ENCODE measurements around the gene STON1.

The STON1 gene, protein sequence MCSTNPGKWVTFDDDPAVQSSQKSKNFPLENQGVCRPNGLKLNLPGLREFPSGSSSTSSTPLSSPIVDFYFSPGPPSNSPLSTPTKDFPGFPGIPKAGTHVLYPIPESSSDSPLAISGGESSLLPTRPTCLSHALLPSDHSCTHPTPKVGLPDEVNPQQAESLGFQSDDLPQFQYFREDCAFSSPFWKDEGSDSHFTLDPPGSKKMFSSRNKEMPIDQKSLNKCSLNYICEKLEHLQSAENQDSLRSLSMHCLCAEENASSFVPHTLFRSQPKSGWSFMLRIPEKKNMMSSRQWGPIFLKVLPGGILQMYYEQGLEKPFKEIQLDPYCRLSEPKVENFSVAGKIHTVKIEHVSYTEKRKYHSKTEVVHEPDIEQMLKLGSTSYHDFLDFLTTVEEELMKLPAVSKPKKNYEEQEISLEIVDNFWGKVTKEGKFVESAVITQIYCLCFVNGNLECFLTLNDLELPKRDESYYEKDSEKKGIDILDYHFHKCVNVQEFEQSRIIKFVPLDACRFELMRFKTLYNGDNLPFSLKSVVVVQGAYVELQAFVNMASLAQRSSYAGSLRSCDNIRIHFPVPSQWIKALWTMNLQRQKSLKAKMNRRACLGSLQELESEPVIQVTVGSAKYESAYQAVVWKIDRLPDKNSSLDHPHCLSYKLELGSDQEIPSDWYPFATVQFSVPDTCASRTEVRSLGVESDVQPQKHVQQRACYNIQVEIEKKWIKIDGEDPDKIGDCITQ

DNA sequence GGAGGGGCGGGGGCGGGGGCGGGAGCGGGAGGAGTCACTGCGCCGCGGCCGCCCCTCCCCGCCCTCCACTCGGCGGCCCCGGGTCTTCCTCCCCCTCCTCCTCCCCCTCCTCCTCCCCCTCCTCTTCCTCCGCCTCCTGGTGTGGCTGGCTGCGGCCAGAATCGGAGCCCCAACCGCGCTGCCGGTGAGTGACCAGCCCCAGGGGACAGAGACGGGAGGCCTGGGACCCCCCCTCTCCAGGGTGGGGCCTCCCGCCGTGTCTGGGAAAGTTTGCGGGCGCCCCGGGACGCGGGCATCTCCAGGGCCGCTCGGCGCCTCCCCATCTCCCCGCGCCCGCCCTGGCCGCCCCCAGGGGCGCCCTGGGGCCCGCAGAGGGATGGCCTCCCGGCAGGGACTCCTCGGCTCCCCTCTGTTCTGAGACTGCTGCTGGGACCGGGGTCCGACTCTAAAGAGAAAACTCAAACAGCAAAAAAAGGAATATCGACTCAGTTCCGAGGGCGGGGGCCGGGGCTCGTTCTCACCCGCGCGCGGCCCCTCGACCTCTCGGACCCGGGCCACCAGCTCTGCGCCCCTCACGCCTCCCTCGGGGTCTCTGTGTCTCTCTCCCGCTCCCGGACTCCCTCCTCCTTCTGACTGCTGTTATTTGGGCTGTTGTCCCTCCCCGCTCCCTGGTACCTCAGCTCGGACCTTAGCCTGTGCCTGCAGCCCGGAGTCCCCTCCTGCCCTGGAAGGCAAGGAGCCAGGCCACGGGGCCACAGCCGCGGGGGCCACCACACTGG lies at the start of gene STON1:
Gene STON1 (plus strand): TSS at position 122 of the 779 bp plus-strand sequence. CDS start 50,480 bp downstream, outside the sequence.
- no peak; the same call in 1 of the 2 replicates for TF ChIP-seq CTCF (IDR thresholded peaks at IDR 0.05; ENCODE audit: low read depth, low read length)
- DNase-seq (ENCODE audit: extremely low read depth, low read depth), result no peak

DNA sequence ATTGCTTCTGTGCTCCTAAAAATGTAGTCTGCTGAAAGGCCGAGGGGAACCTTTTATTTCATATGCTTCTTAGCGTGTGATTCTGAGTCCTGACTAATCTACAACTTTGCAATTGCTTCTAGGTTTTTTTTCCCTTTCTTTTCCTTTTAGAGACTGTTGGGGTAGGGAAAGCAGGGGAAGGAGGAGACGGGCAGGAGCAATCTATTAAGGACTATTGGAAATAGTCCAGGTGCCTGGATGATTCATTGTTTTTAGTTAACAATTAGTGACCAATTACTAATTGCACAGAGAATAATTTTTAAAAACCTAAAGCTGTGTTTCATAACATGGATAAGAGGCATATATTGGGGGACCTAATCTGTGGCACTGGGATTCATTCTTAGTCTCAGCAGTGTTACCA lies 49.4 kb upstream of the STON1 start:
- TF ChIP-seq CTCF (IDR thresholded peaks at IDR 0.05; ENCODE audit: low read depth, low read length), result no peak
- DNase-seq (ENCODE audit: extremely low read depth, low read depth), result no peak

- no peak for TF ChIP-seq CTCF (IDR thresholded peaks at IDR 0.05; ENCODE audit: low read depth, low read length)
- DNase-seq (ENCODE audit: extremely low read depth, low read depth), result no peak
Measured at GRCh38 chr2:48482313-48482712, 47.6 kb upstream of the STON1 start.

DNA sequence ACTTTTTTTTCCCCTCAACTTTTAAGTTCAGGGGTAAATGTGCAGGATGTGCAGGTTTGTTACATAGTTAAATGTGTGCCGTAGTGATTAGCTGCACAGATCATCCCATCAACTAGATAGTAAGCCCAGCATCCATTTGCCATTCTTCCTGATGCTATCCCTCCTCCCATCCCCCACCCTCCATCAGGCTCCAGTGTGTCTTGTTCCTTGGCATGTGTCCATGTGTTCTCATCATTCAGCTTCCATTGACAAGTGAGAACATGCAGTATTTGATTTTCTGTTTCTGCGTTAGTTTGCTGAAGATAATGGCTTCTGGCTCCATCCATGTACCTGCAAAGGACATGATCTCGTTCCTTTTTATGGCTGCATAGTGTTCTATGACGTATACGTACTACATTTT lies 47.2 kb upstream of the STON1 start:
- no peak for DNase-seq (ENCODE audit: extremely low read depth, low read depth)
- TF ChIP-seq CTCF (IDR thresholded peaks at IDR 0.05; ENCODE audit: low read depth, low read length), result no peak

DNA sequence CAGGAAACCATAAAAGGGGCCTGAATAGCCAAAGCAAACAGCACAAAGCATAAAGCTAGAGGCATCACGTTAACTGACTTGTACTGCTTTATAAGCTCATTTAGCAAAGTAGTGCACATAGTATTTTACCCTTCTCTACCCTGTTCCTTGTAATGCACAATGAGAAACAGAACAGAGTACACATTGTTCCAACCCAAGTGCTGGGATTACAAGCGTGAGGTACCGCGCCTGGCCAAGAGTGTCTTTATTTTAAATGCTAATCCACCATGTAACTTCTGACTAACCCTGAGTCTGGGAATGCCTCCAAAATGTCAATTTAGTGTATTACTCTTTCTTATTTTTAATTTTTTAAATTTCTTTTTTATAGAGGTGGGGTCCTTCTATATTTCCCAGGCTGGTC lies 46.4 kb upstream of the STON1 start:
- no peak for TF ChIP-seq CTCF (IDR thresholded peaks at IDR 0.05; ENCODE audit: low read depth, low read length)
- DNase-seq (ENCODE audit: extremely low read depth, low read depth), result no peak

GRCh38 chr2:48483916-48484315 lies 46.0 kb upstream of the STON1 start:
- no peak for DNase-seq (ENCODE audit: extremely low read depth, low read depth)
- no peak for TF ChIP-seq CTCF (IDR thresholded peaks at IDR 0.05; ENCODE audit: low read depth, low read length)

Data from AG09319 (cell line).